SK-N-MC (cell line): ENCODE data around the gene GGN.

Source experiments
- EZH2 ChIP-seq: fragments of 200-600 bp; sonication (generic); IDR thresholded peaks from one replicate; pipeline ENCODE4 v1.6.1; 2017; ENCODE audit warnings: antibody characterized with exemption
- POLR2AphosphoS5 ChIP-seq: IDR thresholded peaks from 2 replicates; pipeline ENCODE4 v1.6.1; 2012; ENCODE audit warnings: mild to moderate bottlenecking, low read depth, low read length, borderline replicate concordance

DNA sequence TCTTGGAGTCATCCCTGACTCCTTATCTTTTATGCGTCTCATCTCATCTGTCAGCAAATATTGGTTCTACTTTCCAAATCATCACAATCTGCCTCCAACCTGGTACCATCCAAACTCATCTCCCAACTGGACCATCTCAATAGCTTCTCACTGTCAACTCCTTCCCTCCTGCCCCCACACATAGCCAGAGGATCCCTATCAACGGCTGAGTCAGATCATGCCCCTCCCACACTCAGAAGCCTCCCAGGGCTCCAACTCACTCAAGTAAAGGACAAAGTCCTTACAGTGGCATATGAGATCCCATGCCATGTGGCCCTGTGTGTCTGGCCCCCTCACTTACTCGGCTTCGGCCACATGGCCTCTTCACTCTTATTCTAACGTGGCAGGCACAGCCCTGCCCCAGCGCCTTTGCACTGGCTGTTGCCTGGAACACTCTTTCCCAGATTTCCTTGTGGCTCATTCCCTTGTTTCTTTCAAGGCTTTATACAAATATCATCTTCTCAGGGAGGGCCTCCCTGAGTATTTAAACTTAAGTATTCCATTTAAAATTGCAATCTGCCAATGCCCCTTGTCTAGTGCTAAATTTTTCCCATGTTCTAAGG, 5.0 kb upstream of the GGN start:
- TF ChIP-seq POLR2AphosphoS5 = no peak
- no peak for TF ChIP-seq EZH2
